A549 (cell line): ENCODE measurements around the gene WNT3A. TPM values are rescaled to one million over a fixed set of nuclear protein-coding genes. Genes with fewer than 3 reads are reported as not detected.

Experiments used
- ATAC-seq, 2 experiments: fragments of 200-7000 bp in 1 of 2; fragments of >200 bp in 1 of 2; cut with Nextera tagmentation in 1 of 2; cut with Tn5 transposase in 1 of 2; 3 replicates each; pipeline versions ENCODE4 v1.8.0 to v1.9.1; 2018 to 2020; ENCODE audit warnings: mild to moderate bottlenecking in 1 of 2, moderate library complexity in 1 of 2
- CTCF ChIA-PET: fragments of 300-600 bp; sonication (Branson Sonifier 250); formaldehyde crosslinking; extraction: SDS; loops from one replicate; lab custom pipeline; 2021; ENCODE audit warnings: antibody characterized with exemption, inconsistent platforms; lab: Yijun Ruan, JAX
- POLR2A ChIA-PET: fragments of 350-600 bp; formaldehyde crosslinking; extraction: SDS; loops from one replicate; lab custom pipeline; 2021; ENCODE audit warnings: antibody characterized with exemption, inconsistent platforms; lab: Yijun Ruan, JAX
- DNase-seq, 2 experiments: peaks; one replicate each; pipeline versions ENCODE4 v3.0.0 to v3.0.0-alpha.2; 2011 to 2016; ENCODE audit warnings: low read depth in 1 of 2, low spot score in 1 of 2
- FAIRE-seq: peaks from 2 replicates; lab custom pipeline; 2011; peaks lifted over from hg19 to GRCh38; lab: Jason Lieb, UNC
- H3K27ac ChIP-seq, 2 experiments: fragments of >200 bp; sonication (Bioruptor Twin); formaldehyde crosslinking; 3 replicates each; pipeline ENCODE4 v1.5.1; 2016 to 2017
- H3K4me1 ChIP-seq: fragments of >200 bp; sonication (Bioruptor Twin); formaldehyde crosslinking; 3 replicates; pipeline ENCODE4 v1.6.1; 2016
- H3K4me2 ChIP-seq: fragments of >200 bp; sonication (Bioruptor Twin); formaldehyde crosslinking; 3 replicates; pipeline ENCODE4 v1.6.1; 2016
- H3K4me3 ChIP-seq: fragments of >200 bp; sonication (Bioruptor Twin); formaldehyde crosslinking; 3 replicates; pipeline ENCODE4 v1.5.1; 2016
- H3K9me3 ChIP-seq: fragments of >200 bp; sonication (Bioruptor Twin); formaldehyde crosslinking; 3 replicates; pipeline ENCODE4 v1.6.1; 2016
- ATOH8 ChIP-seq: fragments of 250-450 bp; sonication (Bioruptor Pico); IDR thresholded peaks from 2 replicates; pipeline ENCODE4 v1.5.0; 2020; ENCODE audit warnings: low read depth, mild to moderate bottlenecking, moderate library complexity
- BCL3 ChIP-seq: fragments of >200 bp; sonication (Bioruptor Twin); formaldehyde crosslinking; IDR thresholded peaks from 3 replicates; pipeline ENCODE4 v1.6.1; 2016
- CBX8 ChIP-seq: fragments of 200-600 bp; sonication (generic); IDR thresholded peaks from 2 replicates; pipeline ENCODE4 v1.6.1; 2016
- CEBPB ChIP-seq, 2 experiments: fragments of >200 bp in 1 of 2; sonication (Bioruptor Twin) in 1 of 2; formaldehyde crosslinking in 1 of 2; IDR thresholded peaks; 2 replicates each; pipeline ENCODE4 v1.6.1; 2012 to 2016
- CTCF ChIP-seq: fragments of >200 bp; sonication (Bioruptor Twin); formaldehyde crosslinking; IDR thresholded peaks from 3 replicates; pipeline ENCODE4 v1.5.1; 2016
- EHF ChIP-seq: fragments of 250-450 bp; sonication (Bioruptor Pico); IDR thresholded peaks from 2 replicates; pipeline ENCODE4 v1.5.0; 2020; ENCODE audit warnings: mild to moderate bottlenecking
- EP300 ChIP-seq, 2 experiments: fragments of >200 bp; sonication (Bioruptor Twin); formaldehyde crosslinking; IDR thresholded peaks; 2 replicates in 1 of 2; 3 replicates in 1 of 2; pipeline ENCODE4 v1.6.1; 2016 to 2017
- ESRRA ChIP-seq: fragments of 150-350 bp; IDR thresholded peaks from 2 replicates; pipeline ENCODE4 v1.6.1; 2014; ENCODE audit warnings: mild to moderate bottlenecking, low read length, borderline replicate concordance
- FOSL2 ChIP-seq, 2 experiments: fragments of 450-650 bp in 1 of 2; fragments of >200 bp in 1 of 2; sonication (Bioruptor Twin) in 1 of 2; formaldehyde crosslinking; IDR thresholded peaks; 2 replicates each; pipeline versions ENCODE4 v1.5.0 to v1.6.1; 2016 to 2020; ENCODE audit warnings: mild to moderate bottlenecking in 1 of 2, moderate library complexity in 1 of 2
- HEYL ChIP-seq: fragments of 250-450 bp; sonication (Bioruptor Pico); IDR thresholded peaks from 2 replicates; pipeline ENCODE4 v1.8.0; 2021; ENCODE audit warnings: mild to moderate bottlenecking, moderate library complexity
- HOXA7 ChIP-seq: fragments of 250-450 bp; sonication (Bioruptor Pico); IDR thresholded peaks from 2 replicates; pipeline ENCODE4 v1.5.0; 2020; ENCODE audit warnings: mild to moderate bottlenecking, moderate library complexity
- MAFK ChIP-seq: fragments of 450-650 bp; IDR thresholded peaks from 2 replicates; pipeline ENCODE4 v1.6.1; 2014; ENCODE audit not compliant: partially characterized antibody
- MYC ChIP-seq: IDR thresholded peaks from 2 replicates; pipeline ENCODE4 v1.6.1; 2012; ENCODE audit warnings: mild to moderate bottlenecking, inconsistent platforms, low read length, improper control_type of control experiment, borderline replicate concordance
- NFE2L2 ChIP-seq: fragments of 150-350 bp; conservative IDR thresholded peaks from 2 replicates; pipeline ENCODE4 v1.6.1; 2014; ENCODE audit warnings: low read length
- POLR2A ChIP-seq: IDR thresholded peaks from 2 replicates; pipeline ENCODE4 v1.6.1; 2012; ENCODE audit warnings: mild to moderate bottlenecking, low read length
- REST ChIP-seq: fragments of 200-600 bp; sonication (generic); IDR thresholded peaks from 2 replicates; pipeline ENCODE4 v1.6.1; 2016; ENCODE audit warnings: antibody characterized with exemption, mild to moderate bottlenecking, moderate library complexity
- TFCP2L1 ChIP-seq: fragments of 250-450 bp; sonication (Bioruptor Pico); IDR thresholded peaks from 2 replicates; pipeline ENCODE4 v1.5.0; 2021; ENCODE audit warnings: mild to moderate bottlenecking
- ZC3H11A ChIP-seq: fragments of 450-650 bp; IDR thresholded peaks from 2 replicates; pipeline ENCODE4 v1.6.1; 2014; ENCODE audit warnings: antibody characterized with exemption, mild to moderate bottlenecking
- ZSCAN20 ChIP-seq: fragments of 250-450 bp; sonication (Bioruptor Pico); IDR thresholded peaks from 2 replicates; pipeline ENCODE4 v1.8.0; 2022; ENCODE audit warnings: mild to moderate bottlenecking, moderate library complexity
- WGBS: methylation state at CpG from one replicate; pipeline ENCODE4 v1.1.6; 2017; ENCODE audit errors: missing lambda C conversion rate; 5-methylcytosine and 5-hydroxymethylcytosine counted together
- polyA plus RNA-seq, 4 experiments: library from polyadenylated mRNA; depleted of rRNA in 3 of 4; stranded (reverse); fragments of >200 nt; fragmentation: RNase III in 1 of 4; extraction: RNeasy Plus Mini Kit Qiagen cat#74134 plus additional on column Dnase treatment in 1 of 4; gene quantifications; 2 replicates in 3 of 4; 3 replicates in 1 of 4; pipeline ENCODE4 v1.2.3, GENCODE V29; 2011 to 2017

WNT3A gene
- polyA plus RNA-seq, 2 of the 4 experiments (the other 2 are of a cell fraction) = not detected

- DNase-seq = no peak
- ChIA-PET POLR2A (no interaction called here), CTCF (no interaction called here)
- H3K4me3 ChIP-seq = no peak overlapping the region
- H3K4me2 ChIP-seq = no peak overlapping the region
- no peak for TF ChIP-seq HEYL (CRISPR knock-in tag)
- TF ChIP-seq ZSCAN20 (CRISPR knock-in tag) = no peak
- TF ChIP-seq FOSL2 (IDR thresholded peaks at IDR 0.05) = no peak
- no peak for TF ChIP-seq FOSL2 (CRISPR knock-in tag; IDR thresholded peaks at IDR 0.05)
- TF ChIP-seq MAFK = no peak
- no peak for TF ChIP-seq MYC
- TF ChIP-seq ZC3H11A = no peak
- TF ChIP-seq NFE2L2 = no peak
- no peak for TF ChIP-seq REST
- no peak for TF ChIP-seq BCL3
- TF ChIP-seq CEBPB (IDR thresholded peaks at IDR 0.05) = no peak
- no peak for TF ChIP-seq CBX8
- no peak for TF ChIP-seq ATOH8 (CRISPR knock-in tag)
- no peak for TF ChIP-seq CTCF
- no peak for TF ChIP-seq EP300 (IDR thresholded peaks at IDR 0.05)
- no peak for TF ChIP-seq TFCP2L1
- TF ChIP-seq POLR2A = no peak
- TF ChIP-seq EHF (CRISPR knock-in tag) = no peak
- TF ChIP-seq HOXA7 (CRISPR knock-in tag) = no peak
- TF ChIP-seq ESRRA = no peak
- peaks cover 14% of the 10 kb centered on the region; the same call in 2 of the 3 replicates for H3K9me3 ChIP-seq
- ATAC-seq = no peak
- no peaks in the 10 kb centered on the region; the same call in 2 of the 3 replicates for H3K4me1 ChIP-seq
- WGBS = 73% methylated on average over 45 of the region's 80 CpGs
- H3K27ac ChIP-seq = no peak overlapping the region
- no peak for FAIRE-seq
These were observed 30.9 kb downstream of the WNT3A start for GRCh38 chr1:228037401-228038386.
